OCI-LY1 (cell line): ENCODE measurements around the gene RALGPS1.

ENCODE experiments used
- CTCF ChIP-seq: fragments of 200-600 bp; sonication (generic), shearing (Covaris generic); IDR thresholded peaks from 2 replicates; pipeline ENCODE4 v1.5.1; 2017; ENCODE audit warnings: mild to moderate bottlenecking, antibody characterized with exemption, low read length, moderate library complexity, mixed read lengths
- EZH2 ChIP-seq: fragments of 200-600 bp; sonication (generic), shearing (Covaris generic); IDR thresholded peaks from 2 replicates; pipeline ENCODE4 v1.8.0; 2017; ENCODE audit warnings: borderline replicate concordance, mixed run types, mild to moderate bottlenecking, antibody characterized with exemption, low read length, moderate library complexity, mixed read lengths

- TF ChIP-seq CTCF = no peak
- no peak for TF ChIP-seq EZH2
These were observed 190.2 kb downstream of the RALGPS1 start for GRCh38 chr9:127104581-127105311.
